GM19025 (cell line): Measurements from ENCODE around the gene WIZ.

ENCODE experiments used
- ATAC-seq: cut with Tn5 transposase; IDR thresholded peaks from one replicate; pipeline ENCODE4 v1.9.1; 2021; ENCODE audit warnings: mild to moderate bottlenecking, low read depth, moderate library complexity; ENCODE audit not compliant: unreplicated experiment

Gene WIZ

GRCh38 chr19:15466851-15467733, 17.3 kb upstream of the WIZ start:
- ATAC-seq, result peak; percentile 51

GRCh38 chr19:15464394-15465385, 14.9 kb upstream of the WIZ start, which contains the start of gene RASAL3:
Gene RASAL3 (minus strand): TSS chr19:15464544. CDS start chr19:15464358, 186 bp downstream.
- ATAC-seq, result peak; percentile 40

GRCh38 chr19:15463861-15464371, 14.2 kb upstream of the WIZ start:
- ATAC-seq, result no peak

DNA sequence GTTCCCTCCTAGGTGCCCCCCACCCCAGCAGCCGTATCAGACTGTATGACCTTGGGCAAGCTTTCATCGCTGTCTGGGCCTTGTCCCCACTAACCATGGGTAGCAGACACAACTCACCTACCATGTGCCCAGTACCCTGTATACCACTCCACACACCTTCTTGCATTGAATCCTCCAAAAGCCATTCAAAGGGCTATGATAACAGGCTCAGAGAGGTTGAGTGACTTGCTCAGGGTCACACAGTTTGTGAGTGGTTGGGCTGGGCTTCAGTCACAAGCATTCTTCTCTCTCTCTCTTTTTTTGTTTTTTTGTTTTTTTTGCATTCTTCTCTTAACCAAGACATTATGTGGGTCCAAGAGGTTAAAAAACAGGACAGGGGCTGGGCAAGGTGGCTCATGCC, 11.9 kb upstream of the WIZ start:
- no peak for ATAC-seq

GRCh38 chr19:15457701-15458484, 8.1 kb upstream of the WIZ start:
- no peak for ATAC-seq

DNA sequence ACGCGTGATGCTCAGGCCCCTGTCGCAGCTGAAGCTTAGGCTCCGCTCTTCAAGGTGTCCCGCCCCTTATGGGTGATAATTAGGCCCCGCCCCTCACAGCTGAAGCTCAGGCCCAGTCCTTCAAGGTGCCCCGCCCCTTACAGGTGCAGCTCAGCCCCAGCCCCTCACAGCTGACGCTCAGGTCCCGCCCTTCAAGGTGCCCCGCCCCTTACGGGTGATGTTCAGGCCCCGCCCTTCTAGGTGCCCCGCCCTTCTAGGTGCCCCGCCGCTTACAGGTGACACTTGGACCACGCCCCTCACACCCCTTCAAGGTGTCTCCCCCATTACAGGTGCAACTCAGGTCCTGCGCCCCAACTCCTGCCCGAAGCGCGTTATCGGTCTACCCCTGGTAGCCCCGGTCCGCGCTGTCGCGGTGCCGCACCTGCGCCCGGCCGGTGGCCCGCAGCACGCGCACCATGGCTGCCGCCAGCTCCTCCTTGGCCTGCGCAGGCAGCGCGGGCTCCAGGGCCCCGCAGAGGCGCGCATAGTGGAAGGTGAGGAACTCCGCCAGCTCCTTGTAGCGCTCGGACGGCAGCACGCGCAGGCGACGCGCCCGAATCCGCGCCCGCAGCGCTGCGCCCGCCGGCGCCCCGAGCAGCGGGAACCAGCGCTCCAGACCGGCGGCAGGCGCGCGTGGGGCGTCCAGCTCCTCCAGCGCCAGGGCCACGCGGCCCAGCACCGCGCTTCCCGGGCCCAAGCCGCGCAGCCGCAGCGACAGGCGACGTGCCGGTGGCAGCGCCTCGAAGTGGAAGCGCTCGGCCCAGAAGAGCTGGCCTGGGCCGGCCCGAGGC, 7.3 kb upstream of the WIZ start:
- no peak for ATAC-seq

DNA sequence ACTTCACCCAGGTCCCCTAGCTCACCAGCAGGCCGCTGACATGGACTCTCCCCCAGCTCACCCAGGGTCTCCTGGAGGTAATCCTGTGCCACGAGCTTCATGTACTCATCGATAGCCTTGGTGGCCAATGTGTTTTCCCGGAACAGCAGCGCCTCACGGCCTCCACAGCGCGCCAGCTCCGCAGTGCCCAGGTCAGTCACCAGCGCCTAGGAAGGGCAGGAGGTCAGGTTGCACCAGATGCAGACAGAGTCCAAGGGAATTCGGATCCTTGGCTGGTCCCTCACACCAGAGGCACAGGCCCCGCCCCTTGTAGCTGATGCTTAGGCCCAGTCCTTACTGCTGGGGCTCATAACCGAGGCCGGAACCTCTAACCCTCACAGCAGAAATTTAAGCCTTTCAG, 6.7 kb upstream of the WIZ start:
- no peak for ATAC-seq

- ATAC-seq, result no peak
These were observed 6.2 kb upstream of the WIZ start for GRCh38 chr19:15455996-15456395.

- no peak for ATAC-seq
These were observed 4.4 kb upstream of the WIZ start for GRCh38 chr19:15453906-15454860.

DNA sequence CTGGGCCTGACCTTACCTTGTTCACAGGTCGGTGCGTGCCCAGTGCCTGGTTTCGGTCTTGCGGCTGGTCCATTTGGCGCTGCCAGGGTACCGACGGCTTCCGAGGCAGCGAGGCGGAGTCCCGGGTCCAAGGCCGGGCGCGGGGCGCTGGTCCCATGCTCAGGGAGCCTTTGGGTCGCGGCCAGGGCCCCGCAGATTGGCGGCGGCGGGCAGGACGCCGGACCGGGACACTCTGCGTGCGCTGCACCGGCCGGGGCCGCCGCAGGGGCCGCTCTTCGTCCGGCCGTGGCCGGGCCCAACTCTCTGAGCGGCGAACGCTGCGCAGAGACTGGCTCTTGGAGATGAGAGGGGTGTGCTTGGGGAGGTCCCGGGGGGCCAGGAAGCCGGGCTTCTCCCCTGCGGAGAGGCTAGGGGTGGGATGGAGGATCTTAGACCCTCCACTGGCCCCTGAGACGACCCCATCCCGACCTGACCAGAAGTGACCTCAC, 3.4 kb upstream of the WIZ start:
- ATAC-seq, result no peak

GRCh38 chr19:15452111-15453047, 2.6 kb upstream of the WIZ start:
- ATAC-seq, result no peak

DNA sequence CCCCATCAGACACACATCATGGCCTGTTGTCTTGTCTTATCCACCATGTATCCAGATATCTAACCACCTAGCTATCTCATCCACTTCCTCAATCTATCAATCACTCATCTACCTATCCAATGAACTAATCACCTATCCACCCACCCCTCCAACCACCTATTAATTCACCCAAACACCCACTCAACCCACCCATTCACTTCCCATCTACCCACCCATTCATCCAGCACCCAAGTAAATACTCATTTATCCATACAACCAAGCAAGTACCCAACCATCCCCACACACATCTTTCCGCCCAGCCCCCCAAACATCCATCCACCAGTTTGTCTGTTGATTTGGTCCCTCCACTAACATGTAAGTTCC, 753 bp upstream of the WIZ start:
- no peak for ATAC-seq

GRCh38 chr19:15448778-15449619, 757 bp downstream of the WIZ start:
- ATAC-seq, result no peak

DNA sequence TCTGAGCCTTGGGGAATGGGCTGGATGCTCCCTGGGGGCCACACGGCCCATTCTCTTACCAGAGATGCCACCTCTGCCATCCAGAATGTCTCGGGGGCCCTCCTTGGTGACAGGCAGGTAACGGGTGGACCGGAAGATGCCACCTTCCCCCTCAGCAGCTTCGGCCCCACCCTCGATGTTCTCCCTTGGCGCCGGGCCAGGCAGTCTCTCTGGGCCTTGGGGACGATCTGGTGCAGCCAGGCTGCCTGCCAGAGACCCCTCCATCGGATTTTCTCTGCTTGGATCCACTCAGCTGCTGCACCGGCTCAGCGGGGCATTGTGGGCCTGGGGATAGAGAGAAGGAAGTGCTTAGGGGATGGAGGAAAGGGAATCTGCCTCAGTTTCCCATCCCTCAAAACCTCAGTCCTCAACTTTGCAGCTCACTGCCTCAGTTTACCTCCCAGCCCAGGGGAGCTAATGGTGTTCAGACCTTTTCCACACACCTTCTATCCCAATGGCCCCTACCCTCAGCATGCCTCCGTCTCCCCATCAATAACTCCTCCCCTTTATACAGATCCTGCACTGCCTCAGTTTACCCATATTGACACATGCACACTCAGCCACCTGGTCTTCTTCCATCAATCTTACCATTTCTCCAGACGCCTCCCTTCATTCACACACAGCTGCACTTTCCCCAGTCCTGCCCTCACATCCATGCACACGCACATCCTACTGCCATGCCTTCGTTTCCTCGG, 1.5 kb downstream of the WIZ start:
- ATAC-seq, result no peak

DNA sequence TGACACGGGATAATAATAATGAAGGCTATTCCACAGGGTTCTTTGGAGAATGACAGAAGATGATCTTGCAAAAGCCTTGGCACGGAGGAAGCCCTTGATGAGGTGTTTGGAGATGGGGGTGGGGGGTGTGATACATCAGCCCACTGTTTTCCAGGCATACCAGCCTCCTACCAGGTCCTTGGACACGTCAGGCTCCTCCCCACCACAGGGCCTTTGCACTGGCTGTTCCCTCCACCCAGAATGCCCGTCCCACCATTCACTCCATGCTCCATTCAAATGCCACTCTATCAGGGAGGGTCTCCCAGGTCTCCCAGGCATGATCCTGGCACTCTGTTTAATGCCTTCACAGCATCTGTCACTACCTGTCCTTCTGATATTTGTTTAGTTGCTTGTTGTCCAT, 2.7 kb downstream of the WIZ start:
- no peak for ATAC-seq
